GM04504 (cell line): ENCODE data around the gene ACBD4.

Experiments used
- DNase-seq: peaks from one replicate; pipeline ENCODE4 v3.0.0-alpha.2; 2012; ENCODE audit warnings: low read depth

Gene ACBD4

DNA sequence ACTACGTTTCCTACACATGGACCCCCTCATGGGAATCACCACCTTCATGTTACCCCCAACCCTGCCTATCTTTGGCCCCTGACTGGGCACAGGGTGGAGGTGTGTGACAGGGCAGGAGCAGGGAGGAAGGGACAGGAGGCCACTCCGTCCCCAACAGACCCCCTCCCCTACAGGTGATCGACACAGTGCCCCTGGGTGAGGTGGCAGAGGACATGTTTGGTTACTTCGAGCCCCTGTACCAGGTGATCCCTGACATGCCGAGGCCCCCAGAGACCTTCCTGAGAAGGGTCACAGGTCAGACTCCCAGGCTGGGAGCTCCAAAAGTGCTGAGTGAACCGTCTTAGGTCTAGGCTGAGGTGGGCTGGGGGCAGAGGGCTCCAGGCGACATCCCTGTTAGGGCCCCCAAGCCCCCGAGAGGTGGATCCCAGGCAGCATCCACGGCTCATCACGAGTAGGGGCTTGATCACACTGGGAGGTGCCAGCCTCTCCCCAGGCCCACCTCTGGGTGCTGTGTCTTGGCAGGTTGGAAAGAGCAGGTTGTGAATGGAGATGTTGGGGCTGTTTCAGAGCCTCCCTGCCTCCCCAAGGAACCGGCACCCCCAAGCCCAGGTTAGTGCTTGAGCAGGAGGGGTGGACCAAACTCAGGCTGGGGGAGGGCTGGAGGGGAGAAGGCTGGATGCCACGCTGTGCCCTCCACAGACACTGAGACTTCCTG is 1.5 kb downstream of the ACBD4 start:
- DNase-seq: no peak

- no peak for DNase-seq
These were observed 2.2 kb downstream of the ACBD4 start for GRCh38 chr17:45137561-45138305.

DNA sequence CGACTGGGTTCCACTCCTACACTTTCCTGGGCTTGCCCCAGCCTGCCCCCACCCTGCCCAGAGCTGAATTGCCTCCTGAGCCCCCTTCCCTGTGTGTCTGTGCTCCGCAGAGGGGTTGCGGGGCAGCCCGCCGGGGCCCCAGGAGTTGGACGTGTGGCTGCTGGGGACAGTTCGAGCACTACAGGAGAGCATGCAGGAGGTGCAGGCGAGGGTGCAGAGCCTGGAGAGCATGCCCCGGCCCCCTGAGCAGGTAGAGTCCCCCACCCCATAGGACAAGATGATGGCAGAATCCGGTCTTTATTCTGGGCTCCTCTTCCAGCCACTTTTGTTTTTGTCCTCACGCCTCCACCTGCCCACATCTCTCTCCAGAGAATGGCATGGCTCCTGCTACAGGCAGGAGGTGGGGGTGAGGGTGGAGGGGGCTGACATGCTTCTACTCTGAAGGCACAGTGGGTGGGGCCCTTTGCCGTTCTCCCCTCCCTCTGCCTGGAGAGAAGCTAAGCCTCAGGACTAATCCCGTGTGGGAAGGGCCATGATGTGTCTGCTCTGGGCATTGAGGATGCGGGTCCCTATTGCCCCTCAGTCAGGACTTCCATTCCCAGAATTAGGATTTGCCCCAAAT is 3.5 kb downstream of the ACBD4 start:
- DNase-seq: no peak

DNA sequence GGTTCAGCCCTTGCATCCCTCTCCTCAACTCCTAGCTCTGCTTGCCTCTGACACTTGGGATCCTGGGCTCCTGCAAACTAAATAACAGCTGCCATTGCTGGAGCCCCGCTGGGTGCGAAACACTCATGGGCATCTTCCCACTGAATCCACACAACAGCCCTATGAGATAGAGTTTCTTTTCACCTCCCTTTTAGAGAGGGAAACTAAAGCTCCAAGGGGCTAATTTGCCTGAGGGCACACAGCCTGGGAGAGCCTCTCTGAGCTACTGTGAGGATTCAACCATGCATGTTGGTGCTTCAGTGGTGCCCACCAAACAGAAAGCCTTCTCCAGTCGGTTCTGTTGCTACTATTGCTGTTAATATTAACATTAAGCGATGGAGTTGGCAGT is 4.0 kb downstream of the ACBD4 start:
- no peak for DNase-seq

- DNase-seq: no peak
These were observed 7.7 kb downstream of the ACBD4 start for GRCh38 chr17:45143094-45143670.

DNA sequence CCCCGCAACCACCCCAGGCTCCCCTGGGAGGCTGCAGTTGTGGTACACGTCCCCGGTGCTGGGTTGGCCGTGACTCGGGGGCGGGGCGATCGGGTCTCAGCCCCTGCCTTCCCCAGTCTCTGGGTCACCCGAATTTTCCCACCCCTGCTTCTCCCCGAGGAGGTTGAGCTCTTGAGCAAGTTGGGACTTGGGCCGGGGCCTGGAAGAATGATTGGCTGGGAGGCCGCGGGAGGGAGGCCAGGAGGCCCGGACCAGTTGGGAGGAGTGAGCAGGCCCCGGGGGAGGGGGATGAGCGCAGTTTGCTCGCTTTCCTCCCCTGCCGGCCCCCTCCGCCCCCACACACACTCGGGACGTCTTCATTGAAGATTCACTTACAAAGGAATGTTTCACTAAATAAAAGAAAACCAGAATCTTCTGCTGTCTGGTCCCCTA is 8.3 kb downstream of the ACBD4 start:
- DNase-seq: peak; percentile 72

- DNase-seq: no peak
These were observed 8.9 kb downstream of the ACBD4 start for GRCh38 chr17:45144199-45145034.

DNA sequence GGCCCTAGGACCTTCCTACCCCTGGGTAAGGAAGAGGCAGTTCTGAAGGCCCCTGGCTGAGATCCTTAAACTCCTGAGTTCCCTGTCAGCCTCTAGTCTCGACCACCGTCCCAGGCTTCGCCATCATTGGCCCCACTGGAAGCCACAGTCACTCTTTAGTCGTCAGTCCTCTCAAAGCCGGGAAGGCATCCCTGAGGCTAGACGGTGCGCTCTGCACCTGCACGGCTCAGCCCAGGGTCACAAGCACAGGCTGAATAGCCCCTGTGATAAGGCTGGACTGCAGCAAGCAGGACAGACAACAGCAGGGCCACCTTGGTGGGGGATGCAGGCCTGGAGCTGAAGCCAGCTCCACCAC is 9.5 kb downstream of the ACBD4 start:
- DNase-seq: no peak

DNA sequence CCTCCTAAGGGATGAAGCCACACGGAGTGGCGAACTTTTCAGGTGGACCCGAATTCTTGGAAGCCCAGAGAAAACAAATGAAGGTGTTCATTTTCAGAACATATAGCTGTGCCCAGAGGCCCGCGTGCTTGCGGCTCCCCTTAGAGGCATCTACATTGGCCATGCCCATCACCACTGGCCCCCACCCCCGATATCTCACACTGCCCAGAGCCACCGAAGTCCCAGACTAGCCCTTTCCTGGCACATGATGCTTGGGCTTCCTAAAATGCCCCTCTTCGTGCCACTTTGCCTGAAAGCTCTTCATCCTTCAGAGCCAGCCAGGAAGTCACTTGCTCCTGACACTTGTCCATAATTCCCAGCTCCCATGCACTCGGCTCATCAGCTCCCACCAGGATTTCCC is 10.7 kb downstream of the ACBD4 start:
- DNase-seq: no peak

DNA sequence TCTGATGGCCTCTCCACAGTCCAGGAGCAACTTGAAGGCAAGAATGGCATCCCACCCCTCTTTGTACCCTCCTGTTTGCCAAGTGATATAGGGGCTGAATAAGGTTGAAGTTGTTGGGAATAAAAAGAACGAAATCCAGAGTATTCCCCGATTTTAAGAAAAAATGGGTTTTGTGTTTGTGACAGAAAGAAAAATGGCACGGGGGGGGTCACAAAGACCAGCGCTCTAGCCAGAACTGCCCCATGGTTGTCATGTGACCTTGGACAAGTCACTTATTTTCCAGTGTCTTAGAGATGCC is 11.1 kb downstream of the ACBD4 start:
- no peak for DNase-seq

DNA sequence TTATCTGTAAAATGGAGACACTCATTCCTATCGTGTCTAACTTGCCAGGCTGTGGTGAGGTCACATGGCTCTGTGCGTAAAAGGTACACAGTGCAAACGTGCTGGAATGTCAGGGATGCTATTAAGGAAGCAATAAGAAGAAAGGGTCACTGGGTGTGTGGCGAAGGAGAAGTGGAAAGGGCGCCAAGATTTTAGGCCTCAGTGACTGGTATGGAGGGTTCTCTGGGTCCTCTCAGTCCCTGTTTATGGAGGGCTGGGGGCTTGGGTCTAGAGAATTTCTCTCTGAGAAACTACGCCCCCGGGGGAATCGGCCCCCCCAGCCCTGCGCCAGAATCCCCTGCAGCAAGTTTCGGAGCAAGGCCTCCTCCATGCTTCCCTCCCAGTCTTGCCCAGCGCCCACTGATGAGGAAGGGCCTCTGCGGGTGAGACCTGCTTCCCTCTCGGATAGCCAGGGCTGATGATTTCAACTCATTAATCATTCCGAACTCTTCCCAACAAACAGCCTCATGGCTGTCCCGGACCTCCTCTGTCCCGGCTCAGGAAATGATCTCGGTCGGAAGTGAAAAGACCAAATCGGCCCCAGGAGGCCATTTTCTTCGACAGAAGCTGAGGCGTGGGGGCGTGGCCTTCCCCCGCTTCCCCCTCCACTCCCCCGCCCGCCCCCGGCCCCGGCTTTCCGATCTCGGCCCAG is 11.5 kb downstream of the ACBD4 start:
- DNase-seq: peak; percentile 40

DNA sequence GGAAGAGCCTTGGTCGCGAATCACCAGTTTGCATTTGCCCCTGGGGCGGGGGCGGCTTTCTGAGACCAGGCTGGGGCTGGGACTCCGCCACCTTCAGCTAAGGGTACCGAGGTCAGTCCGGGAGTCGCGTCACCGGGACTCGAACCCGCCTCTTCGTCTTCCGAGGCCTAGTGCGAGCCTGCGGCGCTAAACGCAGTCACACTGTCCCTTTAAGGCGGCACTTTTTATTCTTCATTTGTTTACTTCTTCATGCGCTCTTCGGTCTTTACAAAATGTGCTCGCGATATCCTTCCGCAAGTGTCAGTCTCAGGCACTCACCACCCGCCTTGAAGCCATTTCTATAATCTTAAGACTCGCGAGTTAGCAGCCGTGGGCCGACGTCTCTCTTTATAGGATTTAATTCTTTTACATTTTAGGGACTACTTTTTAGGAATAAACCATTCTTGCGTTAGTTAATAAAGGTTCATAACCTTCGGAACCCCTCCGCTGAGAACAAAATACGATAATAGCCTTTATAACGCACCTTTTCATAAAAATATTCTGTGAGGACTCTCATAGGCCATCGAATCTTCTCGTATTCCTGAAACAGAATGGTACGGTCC is 12.2 kb downstream of the ACBD4 start:
- peak; percentile 82 for DNase-seq

- DNase-seq: peak; percentile 99
These were observed 12.9 kb downstream of the ACBD4 start, which contains the start of gene HEXIM1 for GRCh38 chr17:45148183-45149036. Gene HEXIM1 (plus strand): TSS chr17:45148475. CDS start chr17:45149191, 716 bp downstream.

GRCh38 chr17:45149037-45149668 is 13.7 kb downstream of the ACBD4 start:
- peak; percentile 71 for DNase-seq

DNA sequence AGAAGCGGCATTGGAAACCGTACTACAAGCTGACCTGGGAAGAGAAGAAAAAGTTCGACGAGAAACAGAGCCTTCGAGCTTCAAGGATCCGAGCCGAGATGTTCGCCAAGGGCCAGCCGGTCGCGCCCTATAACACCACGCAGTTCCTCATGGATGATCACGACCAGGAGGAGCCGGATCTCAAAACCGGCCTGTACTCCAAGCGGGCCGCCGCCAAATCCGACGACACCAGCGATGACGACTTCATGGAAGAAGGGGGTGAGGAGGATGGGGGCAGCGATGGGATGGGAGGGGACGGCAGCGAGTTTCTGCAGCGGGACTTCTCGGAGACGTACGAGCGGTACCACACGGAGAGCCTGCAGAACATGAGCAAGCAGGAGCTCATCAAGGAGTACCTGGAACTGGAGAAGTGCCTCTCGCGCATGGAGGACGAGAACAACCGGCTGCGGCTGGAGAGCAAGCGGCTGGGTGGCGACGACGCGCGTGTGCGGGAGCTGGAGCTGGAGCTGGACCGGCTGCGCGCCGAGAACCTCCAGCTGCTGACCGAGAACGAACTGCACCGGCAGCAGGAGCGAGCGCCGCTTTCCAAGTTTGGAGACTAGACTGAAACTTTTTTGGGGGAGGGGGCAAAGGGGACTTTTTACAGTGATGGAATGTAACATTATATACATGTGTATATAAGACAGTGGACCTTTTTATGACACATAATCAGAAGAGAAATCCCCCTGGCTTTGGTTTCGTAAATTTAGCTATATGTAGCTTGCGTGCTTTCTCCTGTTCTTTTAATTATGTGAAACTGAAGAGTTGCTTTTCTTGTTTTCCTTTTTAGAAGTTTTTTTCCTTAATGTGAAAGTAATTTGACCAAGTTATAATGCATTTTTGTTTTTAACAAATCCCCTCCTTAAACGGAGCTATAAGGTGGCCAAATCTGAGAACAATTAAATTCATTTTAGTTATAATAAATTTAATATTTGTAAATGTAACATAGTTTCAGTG is 14.5 kb downstream of the ACBD4 start:
- DNase-seq: peak; percentile 33

DNA sequence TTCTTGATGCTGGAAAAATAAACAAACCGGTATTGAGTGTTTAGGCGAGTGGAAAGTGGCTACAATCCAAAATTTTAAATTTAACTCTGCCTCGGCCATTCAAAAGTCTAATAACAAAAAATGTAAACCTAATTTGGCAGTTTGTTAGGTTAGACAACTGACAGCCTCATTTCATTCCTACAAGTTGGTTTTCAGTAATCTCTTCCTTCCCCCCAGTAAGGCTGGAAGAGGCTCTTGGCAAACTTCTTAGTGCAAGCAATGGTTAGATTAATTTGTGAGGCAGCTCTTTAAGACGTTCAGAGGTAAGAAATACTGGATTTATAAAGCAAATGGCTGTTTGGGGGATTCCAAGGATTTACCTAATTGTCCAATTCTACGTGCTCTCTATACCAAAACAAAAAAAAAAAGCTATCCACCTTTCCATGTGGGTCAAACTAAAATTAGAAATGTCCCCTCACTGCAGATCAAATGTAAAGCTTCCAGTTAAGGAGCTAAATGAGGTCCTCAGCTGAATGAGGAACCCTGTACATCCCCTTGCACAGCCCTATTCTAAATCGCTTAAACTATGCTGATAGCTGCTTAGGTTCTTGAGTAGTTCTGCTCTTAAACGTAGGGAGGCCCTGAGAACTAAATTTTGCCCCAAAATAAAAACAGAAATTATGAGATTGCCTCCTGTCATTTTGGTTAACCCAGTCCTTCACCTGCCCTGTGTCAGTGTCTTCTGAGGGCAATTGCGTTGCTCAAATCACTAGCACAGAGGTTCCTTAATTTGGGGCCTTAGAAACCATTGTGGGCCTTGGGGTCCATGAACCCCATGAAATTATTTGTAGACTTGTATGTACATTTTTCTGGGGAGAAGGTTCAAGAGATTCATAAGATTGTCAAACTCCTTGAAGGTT is 15.7 kb downstream of the ACBD4 start:
- DNase-seq: no peak

GRCh38 chr17:45155029-45155428 is 19.5 kb downstream of the ACBD4 start:
- no peak for DNase-seq
